Activated CD8-positive, alpha-beta memory T cell treated with anti-CD3 and anti-CD28 coated beads for 1 hour (primary cell): ENCODE measurements around the gene RNU7-1.

Source experiments
- DNase-seq, 2 donors: peaks; one replicate each; pipeline ENCODE4 v3.0.0-alpha.2; 2020; ENCODE audit warnings: low read depth in 1 of 2; ENCODE audit errors: extremely low read depth in 1 of 2

The RNU7-1 gene

GRCh38 chr12:6936636-6937480, 6.8 kb upstream of the RNU7-1 start:
- no peak for DNase-seq

- peak; percentile 81 to 86 for DNase-seq
Measured at GRCh38 chr12:6937481-6938352, 5.9 kb upstream of the RNU7-1 start.

- DNase-seq: no peak
Measured at GRCh38 chr12:6938353-6939190, 5.0 kb upstream of the RNU7-1 start.

- no peak for DNase-seq
Measured at GRCh38 chr12:6939191-6939540, 4.5 kb upstream of the RNU7-1 start.

- no peak for DNase-seq
Measured at GRCh38 chr12:6941267-6941666, 2.3 kb upstream of the RNU7-1 start.

- no peak for DNase-seq
Measured at GRCh38 chr12:6941782-6942181, 1.8 kb upstream of the RNU7-1 start.

- DNase-seq: no peak
Measured at GRCh38 chr12:6942331-6942665, 1.3 kb upstream of the RNU7-1 start.

GRCh38 chr12:6943389-6943721, 261 bp upstream of the RNU7-1 start:
- DNase-seq: no peak

- DNase-seq: peak; percentile 70 to 72
Measured at GRCh38 chr12:6944381-6945186, 968 bp downstream of the RNU7-1 start.

GRCh38 chr12:6945613-6946012, 2.0 kb downstream of the RNU7-1 start:
- DNase-seq: no peak

GRCh38 chr12:6946033-6946919, 2.7 kb downstream of the RNU7-1 start:
- DNase-seq: no peak

- DNase-seq: no peak
Measured at GRCh38 chr12:6946920-6947374, 3.3 kb downstream of the RNU7-1 start.

GRCh38 chr12:6947615-6948014, 4.0 kb downstream of the RNU7-1 start:
- no peak for DNase-seq

- no peak for DNase-seq
Measured at GRCh38 chr12:6948873-6949594, 5.4 kb downstream of the RNU7-1 start.

GRCh38 chr12:6950401-6950801, 6.8 kb downstream of the RNU7-1 start:
- no peak for DNase-seq

- DNase-seq: no peak
Measured at GRCh38 chr12:6950811-6951540, 7.4 kb downstream of the RNU7-1 start, which contains the start of gene PTPN6. PTPN6 (plus strand) TSS chr12:6951356; CDS start chr12:6951513, 157 bp downstream.

GRCh38 chr12:6951551-6952120, 8.0 kb downstream of the RNU7-1 start:
- no peak for DNase-seq
